Measurements from ENCODE around the gene TMED10.
A peak's percentile ranks its signal among the peaks of the same experiment; 100 is the strongest.

Gene TMED10

DNA sequence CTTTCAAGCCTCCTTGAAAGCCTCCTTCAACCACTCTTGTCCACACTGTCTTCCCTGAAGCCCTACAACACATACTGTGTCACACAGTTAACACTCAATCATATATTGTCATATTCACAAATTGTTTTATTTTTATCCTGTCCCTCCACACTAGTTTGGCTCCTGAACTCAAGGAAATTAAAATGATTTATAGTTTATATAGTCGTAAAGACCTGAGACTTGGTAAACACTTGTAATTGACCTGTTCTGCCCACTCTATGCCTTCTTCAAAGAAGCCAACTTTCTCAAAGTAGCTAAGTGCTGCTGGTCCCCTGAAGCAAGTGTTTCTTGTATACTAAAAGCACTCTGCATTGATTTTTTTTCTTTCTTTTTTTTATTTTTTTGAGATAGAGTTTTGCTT is 33.9 kb downstream of the TMED10 start:
- DNase-seq (ENCODE audit: low read depth) = no peak
- TF ChIP-seq CTCF (IDR thresholded peaks at IDR 0.05; ENCODE audit: control insufficient read depth, extremely low read depth, insufficient read depth) = no peak
- H3K4me3 ChIP-seq (ENCODE audit: low read depth, low read length) = no peak overlapping the region

GRCh38 chr14:75141967-75142366 is 34.4 kb downstream of the TMED10 start:
- DNase-seq (ENCODE audit: low read depth) = no peak
- TF ChIP-seq CTCF (IDR thresholded peaks at IDR 0.05; ENCODE audit: control insufficient read depth, extremely low read depth, insufficient read depth) = peak; percentile 28
- H3K4me3 ChIP-seq (ENCODE audit: low read depth, low read length) = no peak overlapping the region

DNA sequence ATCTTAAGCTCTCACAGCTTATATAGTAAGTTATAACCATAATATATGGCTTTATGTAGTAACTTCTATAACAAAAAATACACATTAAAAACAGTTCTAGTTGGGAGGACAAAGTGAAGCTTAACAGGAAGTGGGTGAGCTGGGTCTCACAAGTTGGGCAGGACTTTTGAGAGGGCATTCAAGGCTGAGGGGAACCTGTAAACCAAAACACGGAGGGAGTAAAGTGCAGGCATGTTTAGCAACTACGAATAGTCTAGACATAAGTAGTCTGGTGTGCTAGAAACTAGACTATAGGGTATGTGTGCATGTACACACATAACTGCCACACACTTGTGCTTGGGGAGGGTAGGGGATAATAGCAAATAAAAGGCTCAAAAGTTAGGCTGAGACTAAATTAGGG is 35.4 kb downstream of the TMED10 start:
- DNase-seq (ENCODE audit: low read depth) = no peak
- no peak for TF ChIP-seq CTCF (IDR thresholded peaks at IDR 0.05; ENCODE audit: control insufficient read depth, extremely low read depth, insufficient read depth)
- H3K4me3 ChIP-seq (ENCODE audit: low read depth, low read length) = no peak overlapping the region

GRCh38 chr14:75140620-75141019 is 35.8 kb downstream of the TMED10 start:
- no peak for DNase-seq (ENCODE audit: low read depth)
- TF ChIP-seq CTCF (IDR thresholded peaks at IDR 0.05; ENCODE audit: control insufficient read depth, extremely low read depth, insufficient read depth) = no peak
- no peak overlapping the region for H3K4me3 ChIP-seq (ENCODE audit: low read depth, low read length)

DNA sequence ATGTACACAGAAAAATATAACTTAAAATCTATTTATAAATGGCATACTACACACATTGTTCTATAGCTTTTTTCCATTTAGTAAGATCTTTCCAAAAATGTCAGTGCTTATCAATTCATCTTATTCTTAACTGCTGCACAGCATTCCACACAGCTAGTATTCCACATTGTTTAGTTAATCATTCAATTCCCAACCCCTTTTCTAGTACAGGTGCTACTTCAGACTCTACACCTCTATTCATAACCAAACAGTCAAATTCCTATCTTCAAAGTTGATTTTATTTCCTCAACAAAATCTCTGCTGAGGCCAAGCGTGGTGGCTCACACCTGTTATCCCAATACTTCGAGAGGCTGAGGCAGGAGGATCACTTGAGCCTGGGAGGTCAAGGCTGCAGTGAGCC is 37.2 kb downstream of the TMED10 start:
- no peak for TF ChIP-seq CTCF (IDR thresholded peaks at IDR 0.05; ENCODE audit: control insufficient read depth, extremely low read depth, insufficient read depth)
- no peak overlapping the region for H3K4me3 ChIP-seq (ENCODE audit: low read depth, low read length)
- DNase-seq (ENCODE audit: low read depth) = no peak

- no peak for TF ChIP-seq CTCF (IDR thresholded peaks at IDR 0.05; ENCODE audit: control insufficient read depth, extremely low read depth, insufficient read depth)
- no peak overlapping the region for H3K4me3 ChIP-seq (ENCODE audit: low read depth, low read length)
- no peak for DNase-seq (ENCODE audit: low read depth)
These were observed 37.9 kb downstream of the TMED10 start for GRCh38 chr14:75138492-75138891.

DNA sequence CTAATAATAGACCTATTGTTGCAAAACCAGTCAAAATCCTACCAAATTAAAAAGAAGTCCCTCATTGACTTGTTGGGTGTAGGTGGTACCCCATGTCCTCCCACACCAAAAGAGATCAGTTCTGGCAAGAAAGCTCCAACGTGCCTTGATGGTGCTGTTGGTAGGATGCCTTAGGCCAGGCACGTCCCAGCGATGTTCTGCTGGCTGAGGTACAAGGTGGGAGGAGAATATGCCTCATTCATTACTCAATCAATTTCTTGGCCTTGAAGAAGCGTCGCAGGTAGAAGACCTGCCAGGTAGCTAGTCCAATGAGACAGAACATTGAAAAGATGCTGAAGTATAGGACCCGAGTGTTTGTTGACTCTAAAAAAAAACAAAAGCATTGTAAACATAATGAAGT is 41.8 kb downstream of the TMED10 start:
- H3K4me3 ChIP-seq (ENCODE audit: low read depth, low read length) = no peak overlapping the region
- no peak for DNase-seq (ENCODE audit: low read depth)
- no peak for TF ChIP-seq CTCF (IDR thresholded peaks at IDR 0.05; ENCODE audit: control insufficient read depth, extremely low read depth, insufficient read depth)
